ENCODE results near the gene CREB5.
"Not testable (repeated sequence)": the region's sequence is repeated elsewhere in the genome, so short reads cannot be mapped to it uniquely, and the experiment has no call there.

CREB5 gene

GRCh38 chr7:28815369-28815927, 403.1 kb downstream of the CREB5 start:
- no peak for DNase-seq (ENCODE audit: low read depth)

- DNase-seq (ENCODE audit: low read depth) = no peak
Measured at GRCh38 chr7:28815928-28816373, 403.6 kb downstream of the CREB5 start.

- DNase-seq (ENCODE audit: low read depth) = no peak
Measured at GRCh38 chr7:28818996-28819395, 406.7 kb downstream of the CREB5 start.

- DNase-seq (ENCODE audit: low read depth) = no peak
Measured at GRCh38 chr7:28823582-28823981, 411.3 kb downstream of the CREB5 start.

- DNase-seq (ENCODE audit: low read depth) = not testable (repeated sequence)
Measured at GRCh38 chr7:28825817-28826448, 413.6 kb downstream of the CREB5 start.

- no peak for DNase-seq (ENCODE audit: low read depth)
Measured at GRCh38 chr7:28830846-28831245, 418.5 kb downstream of the CREB5 start.

GRCh38 chr7:28832669-28833068, 420.4 kb downstream of the CREB5 start:
- DNase-seq (ENCODE audit: low read depth) = no peak

- DNase-seq (ENCODE audit: low read depth) = peak; percentile 41
Measured at GRCh38 chr7:28835800-28836199, 423.5 kb downstream of the CREB5 start.

GRCh38 chr7:28836716-28837115, 424.4 kb downstream of the CREB5 start:
- DNase-seq (ENCODE audit: low read depth) = peak; percentile 48

- DNase-seq (ENCODE audit: low read depth) = no peak
Measured at GRCh38 chr7:28837216-28837615, 424.9 kb downstream of the CREB5 start.

- no peak for DNase-seq (ENCODE audit: low read depth)
Measured at GRCh38 chr7:28840592-28840995, 428.3 kb downstream of the CREB5 start.

GRCh38 chr7:28841766-28842165, 429.4 kb downstream of the CREB5 start:
- no peak for DNase-seq (ENCODE audit: low read depth)

GRCh38 chr7:28842769-28843295, 430.5 kb downstream of the CREB5 start:
- DNase-seq (ENCODE audit: low read depth) = no peak

- no peak for DNase-seq (ENCODE audit: low read depth)
Measured at GRCh38 chr7:28845106-28845505, 432.8 kb downstream of the CREB5 start.

GRCh38 chr7:28847176-28847575, 434.9 kb downstream of the CREB5 start:
- no peak for DNase-seq (ENCODE audit: low read depth)

GRCh38 chr7:28847681-28848080, 435.4 kb downstream of the CREB5 start:
- no peak for DNase-seq (ENCODE audit: low read depth)

- no peak for DNase-seq (ENCODE audit: low read depth)
Measured at GRCh38 chr7:28848906-28849305, 436.6 kb downstream of the CREB5 start.

GRCh38 chr7:28850699-28851098, 438.4 kb downstream of the CREB5 start:
- no peak for DNase-seq (ENCODE audit: low read depth)

- DNase-seq (ENCODE audit: low read depth) = peak; percentile 56
Measured at GRCh38 chr7:28853150-28853549, 440.8 kb downstream of the CREB5 start.

- peak; percentile 27 for DNase-seq (ENCODE audit: low read depth)
Measured at GRCh38 chr7:28853834-28854749, 441.8 kb downstream of the CREB5 start.

GRCh38 chr7:28854750-28855074, 442.4 kb downstream of the CREB5 start:
- DNase-seq (ENCODE audit: low read depth) = no peak

GRCh38 chr7:28855538-28856217, 443.4 kb downstream of the CREB5 start:
- DNase-seq (ENCODE audit: low read depth) = peak; percentile 95

Measured in amniotic epithelial cell (primary cell).